HepG2 (cell line): ENCODE results near the gene NDUFAF5. TPM values are rescaled to one million over a fixed set of nuclear protein-coding genes. Genes with fewer than 3 reads are reported as not detected.

ENCODE experiments used
- ERF ChIP-seq: IDR thresholded peaks from 2 replicates; pipeline ENCODE4 v1.6.1; 2018; ENCODE audit warnings: missing biosample characterization, missing genetic modification reagents
- FOXJ3 ChIP-seq: sonication (generic); formaldehyde crosslinking; IDR thresholded peaks from 2 replicates; pipeline ENCODE4 v1.4.0; 2020; ENCODE audit warnings: missing genetic modification reagents, mild to moderate bottlenecking, borderline replicate concordance
- FOXK1 ChIP-seq: sonication (generic); formaldehyde crosslinking; IDR thresholded peaks from 2 replicates; pipeline ENCODE4 v1.4.0; 2020; ENCODE audit warnings: low read depth, missing genetic modification reagents, borderline replicate concordance
- HNRNPL ChIP-seq: fragments of 200-400 bp; formaldehyde crosslinking; IDR thresholded peaks from 2 replicates; pipeline ENCODE4 v1.6.1; 2017; ENCODE audit warnings: mild to moderate bottlenecking, low read depth, low read length
- KDM2A ChIP-seq: sonication (generic); formaldehyde crosslinking; IDR thresholded peaks from 2 replicates; pipeline ENCODE4 v1.4.0; 2020; ENCODE audit warnings: low read depth, missing genetic modification reagents, borderline replicate concordance
- NKX3-1 ChIP-seq: sonication (generic); formaldehyde crosslinking; IDR thresholded peaks from 2 replicates; pipeline ENCODE4 v1.5.0; 2020; ENCODE audit warnings: missing genetic modification reagents
- RBM39 ChIP-seq: fragments of 200-400 bp; formaldehyde crosslinking; IDR thresholded peaks from one replicate; pipeline ENCODE4 v1.6.1; 2018; ENCODE audit warnings: antibody characterized with exemption, mild to moderate bottlenecking, low read depth, low read length; ENCODE audit not compliant: poor library complexity, severe bottlenecking
- SMAD3 ChIP-seq: sonication (generic); formaldehyde crosslinking; IDR thresholded peaks from 2 replicates; pipeline ENCODE4 v1.4.0; 2020; ENCODE audit warnings: missing genetic modification reagents
- SRSF1 ChIP-seq: fragments of 200-400 bp; formaldehyde crosslinking; optimal IDR thresholded peaks from 2 replicates; pipeline ENCODE3; 2017; ENCODE audit warnings: mild to moderate bottlenecking, low read depth, low read length, moderate library complexity
- TFDP1 ChIP-seq: IDR thresholded peaks from 2 replicates; pipeline ENCODE4 v1.6.1; 2016; ENCODE audit warnings: missing compliant biosample characterization, missing genetic modification reagents, borderline replicate concordance
- ZNF160 ChIP-seq: sonication (generic); formaldehyde crosslinking; IDR thresholded peaks from 2 replicates; pipeline ENCODE4 v1.8.0; 2022; ENCODE audit warnings: mild to moderate bottlenecking, inconsistent platforms, missing genetic modification reagents
- ZNF577 ChIP-seq: sonication (generic); formaldehyde crosslinking; IDR thresholded peaks from 2 replicates; pipeline ENCODE4 v1.4.0; 2020; ENCODE audit warnings: mild to moderate bottlenecking, low read depth, missing genetic modification reagents, borderline replicate concordance
- ZNF747 ChIP-seq: sonication (generic); formaldehyde crosslinking; IDR thresholded peaks from 2 replicates; pipeline ENCODE4 v1.8.1; 2023; ENCODE audit warnings: missing genetic modification reagents, mild to moderate bottlenecking, borderline replicate concordance
- ZSCAN5A ChIP-seq: sonication (generic); formaldehyde crosslinking; IDR thresholded peaks from 2 replicates; pipeline ENCODE4 v1.8.0; 2022; ENCODE audit warnings: mild to moderate bottlenecking, missing genetic modification reagents, borderline replicate concordance
- polyA plus RNA-seq, 8 experiments: library from polyadenylated mRNA; depleted of rRNA in 3 of 8; stranded (reverse) in 7 of 8; unstranded in 1 of 8; fragments of >200 nt; fragmentation: Illumina TruSeq in 4 of 8; extraction: Trizol in 4 of 8; gene quantifications; 2 replicates each; pipeline versions ENCODE4 v1.2.1 to v1.2.3, GENCODE V29; 2011 to 2016; ENCODE audit warnings: low read depth in 4 of 8, missing spikeins in 1 of 8, mixed read lengths in 1 of 8; ENCODE audit not compliant: insufficient read depth in 1 of 8
- total RNA-seq, 5 experiments: library from RNA; depleted of rRNA; stranded (reverse); fragments of >200 nt; fragmentation: Illumina TruSeq; extraction: Trizol; gene quantifications; 2 replicates each; pipeline ENCODE4 v1.2.3, GENCODE V29; 2016; ENCODE audit warnings: low read depth in 1 of 5
- TF ChIP-seq, protein P1 (sequence below): conservative IDR thresholded peaks from 2 replicates; pipeline ENCODE4 v1.6.1; 2018; ENCODE audit warnings: missing genetic modification reagents
- TF ChIP-seq, protein P2 (sequence below): IDR thresholded peaks from 2 replicates; pipeline ENCODE4 v1.6.1; 2016; ENCODE audit warnings: low read depth, borderline replicate concordance
- TF ChIP-seq, protein P3 (sequence below): sonication (generic); formaldehyde crosslinking; IDR thresholded peaks from 2 replicates; pipeline ENCODE4 v1.8.0; 2022; ENCODE audit warnings: mild to moderate bottlenecking, missing genetic modification reagents; ENCODE audit not compliant: insufficient replicate concordance
- TF ChIP-seq, protein P4 (sequence below), 2 experiments: IDR thresholded peaks; 2 replicates each; pipeline ENCODE4 v1.6.1; 2011 to 2012; ENCODE audit warnings: low read length in 2 of 2, borderline replicate concordance in 1 of 2, low read depth in 1 of 2, mild to moderate bottlenecking in 1 of 2, moderate library complexity in 1 of 2

Gene NDUFAF5
- total and polyA plus RNA-seq, 2 of the 13 experiments (the other 11 are each of a cell fraction or from before 2014, with no cell fraction given), result 23.1 to 66.7 TPM

GRCh38 chr20:13791540-13792459 lies 7.0 kb downstream of the NDUFAF5 start (continued):
- TF ChIP-seq HNRNPL, result no peak
- TF ChIP-seq RBM39, result no peak
- TF ChIP-seq KDM2A (CRISPR knock-in tag), result no peak
- TF ChIP-seq, protein P1, sequence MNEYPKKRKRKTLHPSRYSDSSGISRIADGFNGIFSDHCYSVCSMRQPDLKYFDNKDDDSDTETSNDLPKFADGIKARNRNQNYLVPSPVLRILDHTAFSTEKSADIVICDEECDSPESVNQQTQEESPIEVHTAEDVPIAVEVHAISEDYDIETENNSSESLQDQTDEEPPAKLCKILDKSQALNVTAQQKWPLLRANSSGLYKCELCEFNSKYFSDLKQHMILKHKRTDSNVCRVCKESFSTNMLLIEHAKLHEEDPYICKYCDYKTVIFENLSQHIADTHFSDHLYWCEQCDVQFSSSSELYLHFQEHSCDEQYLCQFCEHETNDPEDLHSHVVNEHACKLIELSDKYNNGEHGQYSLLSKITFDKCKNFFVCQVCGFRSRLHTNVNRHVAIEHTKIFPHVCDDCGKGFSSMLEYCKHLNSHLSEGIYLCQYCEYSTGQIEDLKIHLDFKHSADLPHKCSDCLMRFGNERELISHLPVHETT (CRISPR knock-in tag), result no peak
- TF ChIP-seq, protein P2, sequence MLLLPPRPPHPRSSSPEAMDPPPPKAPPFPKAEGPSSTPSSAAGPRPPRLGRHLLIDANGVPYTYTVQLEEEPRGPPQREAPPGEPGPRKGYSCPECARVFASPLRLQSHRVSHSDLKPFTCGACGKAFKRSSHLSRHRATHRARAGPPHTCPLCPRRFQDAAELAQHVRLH (CRISPR knock-in tag), result no peak
- TF ChIP-seq ZNF577 (CRISPR knock-in tag), result no peak
- TF ChIP-seq SRSF1, result no peak
- no peak for TF ChIP-seq ZSCAN5A (CRISPR knock-in tag)
- no peak for TF ChIP-seq TFDP1 (CRISPR knock-in tag)
- no peak for TF ChIP-seq ZNF160 (CRISPR knock-in tag)
- TF ChIP-seq SMAD3 (CRISPR knock-in tag), result no peak
- TF ChIP-seq FOXJ3 (CRISPR knock-in tag), result no peak
- no peak for TF ChIP-seq FOXK1 (CRISPR knock-in tag)
- TF ChIP-seq ERF, result no peak
- no peak for TF ChIP-seq NKX3-1
- TF ChIP-seq, protein P3, sequence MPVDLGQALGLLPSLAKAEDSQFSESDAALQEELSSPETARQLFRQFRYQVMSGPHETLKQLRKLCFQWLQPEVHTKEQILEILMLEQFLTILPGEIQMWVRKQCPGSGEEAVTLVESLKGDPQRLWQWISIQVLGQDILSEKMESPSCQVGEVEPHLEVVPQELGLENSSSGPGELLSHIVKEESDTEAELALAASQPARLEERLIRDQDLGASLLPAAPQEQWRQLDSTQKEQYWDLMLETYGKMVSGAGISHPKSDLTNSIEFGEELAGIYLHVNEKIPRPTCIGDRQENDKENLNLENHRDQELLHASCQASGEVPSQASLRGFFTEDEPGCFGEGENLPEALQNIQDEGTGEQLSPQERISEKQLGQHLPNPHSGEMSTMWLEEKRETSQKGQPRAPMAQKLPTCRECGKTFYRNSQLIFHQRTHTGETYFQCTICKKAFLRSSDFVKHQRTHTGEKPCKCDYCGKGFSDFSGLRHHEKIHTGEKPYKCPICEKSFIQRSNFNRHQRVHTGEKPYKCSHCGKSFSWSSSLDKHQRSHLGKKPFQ (CRISPR knock-in tag), result no peak
- TF ChIP-seq ZNF747 (CRISPR knock-in tag), result no peak
- TF ChIP-seq, protein P4, sequence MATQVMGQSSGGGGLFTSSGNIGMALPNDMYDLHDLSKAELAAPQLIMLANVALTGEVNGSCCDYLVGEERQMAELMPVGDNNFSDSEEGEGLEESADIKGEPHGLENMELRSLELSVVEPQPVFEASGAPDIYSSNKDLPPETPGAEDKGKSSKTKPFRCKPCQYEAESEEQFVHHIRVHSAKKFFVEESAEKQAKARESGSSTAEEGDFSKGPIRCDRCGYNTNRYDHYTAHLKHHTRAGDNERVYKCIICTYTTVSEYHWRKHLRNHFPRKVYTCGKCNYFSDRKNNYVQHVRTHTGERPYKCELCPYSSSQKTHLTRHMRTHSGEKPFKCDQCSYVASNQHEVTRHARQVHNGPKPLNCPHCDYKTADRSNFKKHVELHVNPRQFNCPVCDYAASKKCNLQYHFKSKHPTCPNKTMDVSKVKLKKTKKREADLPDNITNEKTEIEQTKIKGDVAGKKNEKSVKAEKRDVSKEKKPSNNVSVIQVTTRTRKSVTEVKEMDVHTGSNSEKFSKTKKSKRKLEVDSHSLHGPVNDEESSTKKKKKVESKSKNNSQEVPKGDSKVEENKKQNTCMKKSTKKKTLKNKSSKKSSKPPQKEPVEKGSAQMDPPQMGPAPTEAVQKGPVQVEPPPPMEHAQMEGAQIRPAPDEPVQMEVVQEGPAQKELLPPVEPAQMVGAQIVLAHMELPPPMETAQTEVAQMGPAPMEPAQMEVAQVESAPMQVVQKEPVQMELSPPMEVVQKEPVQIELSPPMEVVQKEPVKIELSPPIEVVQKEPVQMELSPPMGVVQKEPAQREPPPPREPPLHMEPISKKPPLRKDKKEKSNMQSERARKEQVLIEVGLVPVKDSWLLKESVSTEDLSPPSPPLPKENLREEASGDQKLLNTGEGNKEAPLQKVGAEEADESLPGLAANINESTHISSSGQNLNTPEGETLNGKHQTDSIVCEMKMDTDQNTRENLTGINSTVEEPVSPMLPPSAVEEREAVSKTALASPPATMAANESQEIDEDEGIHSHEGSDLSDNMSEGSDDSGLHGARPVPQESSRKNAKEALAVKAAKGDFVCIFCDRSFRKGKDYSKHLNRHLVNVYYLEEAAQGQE (IDR thresholded peaks at IDR 0.05; ENCODE audit: borderline replicate concordance in 1 of 2, low read depth in 1 of 2, low read length in 2 of 2), result no peak
